GM18517 (cell line): ENCODE measurements around the gene RBM11.
"Not testable (repeated sequence)": the region's sequence is repeated elsewhere in the genome, so short reads cannot be mapped to it uniquely, and the experiment has no call there.

Experiments
- ATAC-seq: cut with Tn5 transposase; IDR thresholded peaks from one replicate; pipeline ENCODE4 v1.9.1; 2021; ENCODE audit warnings: mild to moderate bottlenecking, moderate library complexity; ENCODE audit not compliant: unreplicated experiment

RBM11 gene, protein sequence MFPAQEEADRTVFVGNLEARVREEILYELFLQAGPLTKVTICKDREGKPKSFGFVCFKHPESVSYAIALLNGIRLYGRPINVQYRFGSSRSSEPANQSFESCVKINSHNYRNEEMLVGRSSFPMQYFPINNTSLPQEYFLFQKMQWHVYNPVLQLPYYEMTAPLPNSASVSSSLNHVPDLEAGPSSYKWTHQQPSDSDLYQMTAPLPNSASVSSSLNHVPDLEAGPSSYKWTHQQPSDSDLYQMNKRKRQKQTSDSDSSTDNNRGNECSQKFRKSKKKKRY

DNA sequence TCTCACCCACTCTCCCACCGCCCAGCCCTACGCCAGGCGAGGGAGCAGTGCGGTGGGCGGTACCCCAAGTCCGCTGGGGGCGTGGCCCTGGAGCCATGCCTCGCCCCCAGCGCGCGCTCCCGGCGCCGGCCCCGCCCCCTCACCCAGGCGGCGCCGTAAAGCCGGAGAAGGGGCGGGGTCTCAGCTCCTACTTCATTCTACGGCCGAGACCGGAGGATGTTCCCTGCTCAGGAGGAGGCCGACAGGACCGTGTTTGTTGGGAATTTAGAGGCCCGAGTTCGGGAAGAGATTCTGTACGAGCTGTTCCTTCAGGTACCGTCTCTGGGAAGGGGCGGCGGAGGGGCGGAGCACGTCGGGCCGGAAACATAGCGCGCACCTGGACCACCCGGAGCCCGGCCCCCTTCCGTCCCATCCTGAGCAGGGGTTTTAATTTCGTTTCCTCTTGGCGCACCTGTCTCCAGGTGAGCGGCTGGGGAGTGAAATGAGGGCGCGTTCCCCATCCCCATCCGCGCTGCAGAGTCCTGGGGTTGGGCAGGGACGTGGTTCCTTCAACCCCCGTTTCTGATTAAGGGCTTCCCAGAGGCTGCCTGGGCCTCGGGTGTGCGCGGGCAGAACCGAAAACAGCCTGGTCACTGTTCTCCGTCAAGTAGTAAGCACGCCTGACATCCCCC is at the start of gene RBM11:
Gene RBM11 (plus strand): TSS at position 187 of the 671 bp plus-strand sequence. CDS start 30 bp downstream, at position 217.
- ATAC-seq: peak; percentile 80

DNA sequence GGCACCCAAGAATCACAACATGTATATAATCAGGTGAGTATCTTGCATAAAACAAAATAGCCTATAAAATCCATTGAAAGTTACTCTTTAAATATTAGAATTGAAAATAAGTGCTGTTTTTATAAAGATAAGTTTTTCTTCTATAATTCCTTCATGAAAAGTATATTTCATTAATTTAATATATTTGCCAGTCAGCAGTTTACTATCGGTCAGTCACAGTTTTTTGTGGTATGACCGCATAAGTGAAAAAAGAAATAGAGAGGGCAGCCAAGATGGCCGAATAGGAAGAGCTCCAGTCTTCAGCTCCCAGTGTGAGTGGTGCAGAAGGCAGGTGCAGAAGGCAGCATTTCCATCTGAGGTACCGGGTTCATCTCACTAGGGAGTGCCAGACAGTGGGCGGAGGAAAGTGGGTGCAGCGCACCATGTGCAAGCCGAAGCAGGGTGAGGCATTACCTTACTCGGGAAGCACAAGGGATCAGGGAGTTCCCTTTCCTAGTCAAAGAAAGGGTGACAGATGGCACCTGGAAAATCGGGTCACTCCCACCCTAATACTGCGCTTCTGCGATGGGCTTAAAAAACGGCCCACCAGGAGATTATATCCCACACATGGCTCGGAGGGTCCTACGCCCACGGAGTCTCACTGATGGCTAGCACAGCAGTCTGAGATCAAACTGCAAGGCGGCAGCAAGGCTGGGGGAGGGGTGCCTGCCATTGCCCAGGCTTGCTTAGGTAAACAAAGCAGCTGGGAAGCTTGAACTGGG is 49.3 kb upstream of the RBM11 start:
- not testable (repeated sequence) for ATAC-seq

DNA sequence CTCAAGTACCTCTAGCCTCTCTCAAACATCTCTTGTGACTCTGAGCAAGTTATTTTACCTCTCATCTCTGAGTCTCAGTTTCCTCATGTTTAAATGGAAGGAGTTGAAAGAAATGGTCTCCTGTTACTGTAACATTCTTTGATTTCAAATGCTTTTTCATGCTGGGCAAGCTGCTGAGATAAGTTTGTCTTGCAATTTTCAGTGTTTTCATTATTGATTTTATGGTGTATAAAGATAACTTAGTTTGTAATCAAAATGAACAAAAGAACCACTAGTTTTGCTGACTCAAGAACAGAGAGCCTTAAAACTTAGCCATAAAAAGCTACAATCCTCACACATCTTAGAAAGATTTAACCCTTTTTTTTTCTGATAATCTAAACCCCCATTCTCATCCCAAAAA is 9.7 kb upstream of the RBM11 start:
- ATAC-seq: no peak

DNA sequence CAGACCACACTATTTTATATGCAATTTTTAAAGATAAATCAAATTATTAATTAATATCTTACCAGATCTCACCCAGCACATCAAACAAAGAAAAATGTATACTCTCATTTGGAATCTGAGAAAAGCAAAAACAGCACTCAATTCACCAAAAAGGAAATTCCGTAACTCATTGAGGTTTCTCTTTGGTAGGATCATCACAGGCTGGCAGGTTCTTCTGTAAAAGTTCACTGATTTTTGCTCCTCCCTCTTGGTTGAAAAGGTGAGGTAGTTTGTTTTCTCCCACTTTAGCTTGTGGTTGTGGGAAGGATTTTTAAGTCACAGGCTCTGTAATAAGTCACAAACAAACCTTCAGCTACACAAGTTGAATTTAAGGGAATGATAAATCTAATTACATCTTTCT is 5.2 kb upstream of the RBM11 start, which contains the start of gene LIPI:
Gene LIPI (minus strand): TSS at position 218 of the 400 bp plus-strand sequence. CDS start 110 bp downstream, at position 108.
- no peak for ATAC-seq

DNA sequence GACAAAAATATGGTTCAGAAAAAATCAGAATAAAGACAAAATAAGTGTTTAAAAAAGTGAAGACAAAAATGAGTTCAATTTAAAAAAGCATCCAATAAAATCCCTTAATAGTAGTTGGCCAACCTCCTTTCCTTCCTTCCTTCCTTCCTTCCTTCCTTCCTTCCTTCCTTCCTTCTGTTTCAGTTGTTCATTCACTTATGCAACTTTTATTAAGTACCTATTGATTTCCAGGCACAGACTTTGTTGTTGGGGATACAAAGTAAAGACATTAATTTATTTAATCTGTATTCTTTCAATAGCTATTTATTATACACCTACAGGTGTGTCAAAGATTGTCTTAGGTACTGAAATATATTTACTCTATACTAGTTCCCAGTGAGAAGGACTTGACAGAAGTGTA is 2.8 kb upstream of the RBM11 start:
- ATAC-seq: no peak

DNA sequence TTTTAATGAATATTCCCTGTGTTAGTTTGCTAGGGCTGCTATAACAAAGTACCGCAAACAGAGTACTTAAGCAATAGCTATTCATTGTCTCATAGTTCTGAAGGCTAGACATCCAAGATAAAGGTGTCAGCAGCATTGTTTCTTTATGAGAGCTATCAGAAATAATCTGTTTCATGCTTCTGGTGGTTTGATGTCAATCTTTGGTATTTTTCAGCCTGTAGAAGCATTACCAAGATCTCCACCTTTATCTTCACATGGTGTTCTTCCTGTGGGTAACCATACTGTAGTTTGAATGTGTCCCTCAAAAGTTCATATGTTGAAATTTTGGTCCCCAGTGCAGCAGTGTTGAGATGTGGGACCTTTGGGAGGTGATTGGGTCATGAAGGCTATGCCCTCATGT is 7.4 kb downstream of the RBM11 start:
- ATAC-seq: no peak

DNA sequence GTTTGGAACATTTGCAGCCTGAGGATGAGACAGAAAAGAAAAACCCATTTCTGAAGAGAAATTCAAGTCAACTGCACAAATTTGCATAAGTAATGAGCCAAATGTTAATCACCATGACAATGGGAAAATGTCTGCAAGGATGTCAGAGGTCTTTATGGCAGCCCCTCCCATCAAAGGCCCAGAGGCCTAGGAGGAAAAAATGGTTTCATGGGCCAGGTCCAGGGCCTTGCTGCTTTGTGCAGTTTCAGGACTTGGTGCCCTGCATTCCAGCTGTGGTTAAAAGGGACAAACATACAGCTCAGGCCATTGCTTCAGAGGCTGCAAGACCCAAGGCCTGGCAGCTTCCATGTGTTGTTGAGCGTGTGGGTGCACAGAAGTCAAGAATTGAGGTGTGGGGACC is 13.4 kb downstream of the RBM11 start:
- no peak for ATAC-seq

DNA sequence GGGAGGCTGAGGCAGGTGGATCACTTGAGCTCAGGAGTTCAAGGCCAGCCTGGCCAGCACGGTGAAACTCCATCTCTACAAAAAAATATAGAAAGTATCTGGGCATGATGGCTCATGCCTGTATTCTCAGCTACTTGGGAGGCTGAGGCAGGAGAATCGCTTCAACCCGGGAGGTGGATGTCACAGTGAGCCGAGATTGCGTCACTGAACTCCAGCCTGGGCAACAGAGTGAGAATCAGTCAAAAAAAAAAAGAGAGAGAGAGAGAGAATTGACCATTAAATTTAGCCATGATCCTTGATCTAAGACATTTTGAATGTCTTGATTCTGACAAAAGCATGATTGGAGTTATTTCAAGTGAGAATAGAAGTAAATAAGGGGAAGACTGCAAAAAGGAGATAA is 19.1 kb downstream of the RBM11 start:
- ATAC-seq: no peak

DNA sequence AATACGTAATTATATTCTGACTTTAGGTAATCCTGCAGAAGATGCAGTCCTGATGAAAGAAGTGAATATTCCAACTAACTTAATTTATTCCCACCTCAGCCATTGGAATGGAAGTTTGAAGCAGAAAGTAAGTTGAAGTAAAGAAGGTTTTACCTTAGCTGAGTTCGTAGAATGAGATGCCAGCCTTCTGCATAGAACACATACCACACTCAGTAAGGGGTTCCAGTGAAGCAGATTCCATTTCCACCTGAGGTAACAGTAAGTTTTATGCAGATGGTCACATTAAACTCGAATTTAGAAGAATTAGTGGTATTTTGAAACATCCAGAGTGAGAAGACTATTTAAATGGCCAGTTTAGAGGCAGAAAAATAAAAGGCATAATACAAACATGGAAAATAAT is 20.2 kb downstream of the RBM11 start:
- no peak for ATAC-seq

DNA sequence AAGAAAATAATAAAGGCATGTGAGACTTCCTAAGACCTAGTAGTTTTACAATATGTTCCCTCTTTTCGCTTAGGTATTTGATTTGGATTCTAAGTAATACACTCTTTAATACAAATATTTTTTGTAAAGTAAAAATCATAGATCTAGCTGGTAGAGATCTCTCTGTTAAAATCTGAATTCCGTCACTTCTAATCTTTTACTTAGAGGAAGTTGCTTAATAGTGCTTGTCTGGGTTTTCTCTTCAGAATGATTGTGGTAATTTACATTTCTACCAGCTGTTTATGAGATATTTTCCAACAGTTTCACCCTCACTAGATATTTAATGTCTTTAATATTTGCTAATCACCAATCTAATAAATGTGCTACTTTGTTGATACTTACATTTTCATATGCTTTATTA is 23.3 kb downstream of the RBM11 start:
- no peak for ATAC-seq

DNA sequence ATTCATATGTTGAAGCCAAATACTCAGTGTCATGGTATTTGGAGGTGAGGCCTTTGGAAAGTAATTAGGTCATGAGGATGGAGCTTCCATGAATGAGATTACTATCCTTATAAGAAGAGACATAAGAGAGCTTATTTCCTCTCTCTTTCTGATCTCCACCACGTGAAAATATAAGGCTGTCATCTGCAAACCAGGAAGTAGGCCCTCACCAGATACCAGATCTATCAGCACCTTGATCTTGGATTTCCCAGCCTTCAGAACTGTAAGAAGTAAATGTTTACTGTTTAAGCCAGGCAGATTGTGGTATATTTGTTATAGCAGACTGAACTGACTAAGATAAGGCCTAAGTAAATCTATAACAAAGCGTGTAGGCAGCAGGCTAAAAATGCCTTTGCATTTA is 25.3 kb downstream of the RBM11 start:
- no peak for ATAC-seq

DNA sequence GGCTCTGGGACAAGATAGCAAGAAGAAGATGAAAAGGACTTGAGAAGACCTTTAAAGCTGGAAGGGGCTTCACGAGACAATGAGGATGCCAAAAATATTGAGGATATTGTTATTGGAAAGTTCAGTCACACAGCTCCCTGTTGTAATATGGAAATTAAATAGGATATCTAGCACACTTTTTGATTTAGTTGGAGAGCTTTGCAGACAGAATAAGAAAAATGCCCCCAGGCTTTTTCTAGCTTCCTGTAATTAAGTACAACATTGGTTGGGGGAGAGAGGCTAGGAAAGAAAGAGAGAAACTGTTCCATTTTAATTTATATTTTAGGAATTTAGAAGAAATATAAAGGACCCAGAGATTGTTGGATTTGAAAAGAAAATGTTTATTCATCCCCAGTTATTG is 27.5 kb downstream of the RBM11 start:
- no peak for ATAC-seq

DNA sequence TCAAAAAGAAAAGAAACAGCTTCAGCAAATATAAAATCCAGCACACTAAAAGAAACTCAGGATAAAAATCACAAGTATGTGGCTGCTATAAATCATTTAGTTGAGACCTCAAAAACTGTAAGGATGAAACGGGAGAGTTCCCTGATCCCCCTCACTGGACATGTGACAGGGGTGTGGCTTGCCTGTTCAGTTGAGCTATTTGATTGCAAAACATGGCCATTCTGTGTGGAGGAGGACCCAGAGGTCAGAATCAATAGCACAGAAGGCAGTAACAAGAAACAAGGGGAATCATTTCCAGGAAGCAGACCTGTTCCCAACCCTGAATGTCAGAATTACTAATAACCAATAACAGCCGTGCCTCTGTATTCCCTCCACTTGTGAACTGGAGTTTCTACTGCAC is 27.9 kb downstream of the RBM11 start:
- ATAC-seq: no peak

DNA sequence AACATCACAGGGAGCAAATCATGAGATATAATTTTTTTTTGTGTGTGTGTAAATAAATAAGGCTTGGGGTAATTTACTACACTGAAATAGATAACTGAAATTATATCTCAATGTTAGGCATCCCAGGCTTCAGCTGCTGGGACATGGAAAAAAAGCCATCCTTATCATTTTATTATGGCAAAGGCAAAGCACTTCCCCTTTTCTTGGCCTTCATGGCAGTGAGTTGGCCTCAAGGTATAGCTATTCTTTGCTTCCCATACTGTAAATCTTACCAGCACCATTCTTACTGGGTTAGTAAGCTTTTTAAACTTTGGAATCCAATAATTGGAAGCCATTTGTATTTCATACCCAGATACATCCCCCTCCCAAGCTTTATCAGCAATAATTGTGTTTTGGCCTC is 29.0 kb downstream of the RBM11 start:
- ATAC-seq: no peak

DNA sequence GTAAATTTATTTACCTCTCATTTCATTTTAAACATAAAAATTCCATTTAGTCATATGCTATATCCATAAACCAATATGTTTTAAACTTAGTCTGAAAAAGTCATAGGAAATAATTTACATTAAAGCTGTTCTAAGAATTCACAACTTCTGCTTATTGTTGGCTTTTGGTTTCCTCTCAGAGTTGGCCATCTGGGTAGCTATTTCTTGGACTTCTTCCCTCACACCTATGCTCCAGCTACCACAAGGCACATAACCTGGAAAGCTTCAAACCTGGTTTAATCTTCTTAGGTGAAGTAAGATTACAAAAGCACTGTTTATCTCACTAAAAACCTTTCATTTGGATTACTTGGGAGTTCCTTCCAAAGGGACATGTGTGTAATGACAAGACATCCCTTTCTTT is 29.8 kb downstream of the RBM11 start:
- no peak for ATAC-seq

DNA sequence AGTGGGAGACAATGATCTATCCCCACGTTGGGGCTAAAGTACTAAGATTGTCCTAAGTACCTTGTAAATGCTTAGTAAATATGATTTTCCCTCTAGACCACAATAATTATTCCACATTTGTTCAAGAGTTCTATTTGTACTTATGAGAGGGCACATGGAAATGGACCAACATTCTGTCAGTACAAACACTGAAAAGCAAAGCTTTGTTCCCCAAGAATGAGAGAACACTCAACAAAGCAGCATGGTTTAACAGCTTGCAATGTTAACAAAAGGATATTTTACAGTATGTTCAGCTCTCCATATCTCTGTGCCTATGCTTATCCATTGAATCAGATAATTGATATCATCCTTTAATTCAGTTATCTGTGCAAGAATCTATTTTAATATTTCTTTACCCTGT is 35.4 kb downstream of the RBM11 start:
- no peak for ATAC-seq

DNA sequence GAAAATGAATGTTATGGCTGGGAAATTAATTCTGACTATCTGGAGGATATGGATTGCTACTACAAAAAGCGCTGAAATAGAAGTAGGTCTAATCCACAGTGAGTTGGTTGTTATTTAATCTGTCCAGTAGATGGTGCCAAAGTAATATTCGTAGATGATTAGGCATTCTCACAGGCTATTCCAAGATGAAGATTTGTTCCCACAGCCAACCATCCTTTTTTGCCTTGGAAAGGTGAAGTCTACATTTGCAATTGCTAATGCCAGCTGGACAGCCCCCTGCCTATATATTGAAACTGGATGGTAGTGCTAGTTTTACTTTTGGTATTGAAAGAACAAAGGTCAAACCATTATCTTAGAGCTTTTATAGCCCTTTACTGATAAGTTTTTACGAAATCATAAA is 43.8 kb downstream of the RBM11 start:
- peak; percentile 73 for ATAC-seq

DNA sequence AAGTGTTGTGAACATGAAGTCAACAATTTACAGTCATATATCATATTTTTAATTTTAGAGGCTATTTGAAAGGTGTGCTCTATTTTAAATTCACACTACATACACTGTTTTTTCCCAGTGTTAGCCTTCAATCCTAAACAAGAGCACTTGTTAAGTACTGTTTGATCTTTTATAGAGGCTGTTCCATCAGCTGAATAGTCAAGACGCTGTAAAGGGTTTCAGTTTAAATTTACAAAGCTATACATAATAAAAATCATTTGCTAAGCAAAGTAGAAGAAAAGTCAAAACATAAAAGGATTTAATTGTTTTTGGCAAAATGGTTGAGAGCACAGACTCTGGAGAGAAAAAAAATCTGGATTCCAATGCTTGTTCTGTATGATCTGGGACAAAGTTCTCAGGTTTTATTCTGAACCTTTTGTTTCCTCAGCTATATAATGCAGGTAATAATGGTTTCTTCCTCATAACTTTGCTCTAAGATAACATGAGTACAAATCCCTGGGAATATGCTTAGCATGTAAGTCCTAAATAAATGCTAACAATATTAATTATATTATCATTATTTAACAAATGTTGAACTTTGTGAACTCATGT is 44.3 kb downstream of the RBM11 start:
- ATAC-seq: no peak

DNA sequence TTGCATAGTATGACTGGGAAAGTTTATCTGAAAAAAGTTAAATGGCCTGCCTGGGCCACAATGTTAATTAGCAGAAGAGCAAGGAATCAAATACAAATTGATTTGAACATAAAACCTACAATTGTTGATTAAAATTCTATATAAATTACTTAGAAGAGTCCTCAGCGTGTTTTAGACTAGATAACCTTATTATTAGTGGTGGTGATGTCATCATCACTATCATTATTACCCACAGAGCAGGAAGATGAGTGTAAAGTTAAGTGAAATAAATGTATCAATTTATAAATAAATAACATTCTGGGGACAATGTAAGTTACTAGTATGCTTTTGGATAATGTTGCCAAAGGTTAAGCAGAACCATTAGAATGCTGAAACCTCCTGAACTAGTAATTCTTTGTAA is 46.1 kb downstream of the RBM11 start:
- no peak for ATAC-seq

DNA sequence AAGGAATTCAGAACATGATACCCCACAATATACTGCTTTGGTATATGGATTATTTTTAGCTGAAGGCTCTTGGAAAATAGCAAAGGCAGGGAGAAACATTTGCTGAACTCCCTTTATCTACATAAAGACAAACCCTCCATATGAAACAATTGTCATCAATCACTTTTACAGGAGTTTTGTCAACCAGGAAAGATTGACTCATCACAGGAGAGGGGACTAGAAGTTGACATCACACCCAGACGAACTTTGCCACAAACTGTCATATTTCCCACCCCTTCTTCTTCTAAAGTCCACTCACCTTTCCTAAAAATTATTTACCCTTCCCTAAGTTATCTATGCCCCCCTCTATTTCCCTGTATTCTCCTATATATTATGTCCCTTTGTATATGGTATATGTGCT is 47.9 kb downstream of the RBM11 start:
- ATAC-seq: no peak

DNA sequence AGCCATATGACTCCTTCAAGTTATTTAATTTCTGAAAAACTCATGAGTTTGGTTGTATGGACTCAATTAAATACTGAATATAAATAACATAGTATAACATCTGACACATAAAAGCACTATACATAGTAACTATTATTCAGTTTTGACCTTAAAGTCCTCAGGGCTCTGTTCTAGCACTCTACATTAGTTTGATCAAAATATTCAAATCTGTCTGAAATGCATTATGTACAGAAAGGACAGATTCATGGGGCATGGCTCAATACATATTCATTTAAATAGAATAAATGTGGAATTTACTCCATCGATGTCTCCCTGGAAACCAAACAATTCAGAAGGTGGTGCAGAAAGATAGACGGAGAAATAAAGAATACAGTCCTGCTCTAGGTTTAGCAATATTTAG is 49.1 kb downstream of the RBM11 start:
- no peak for ATAC-seq

DNA sequence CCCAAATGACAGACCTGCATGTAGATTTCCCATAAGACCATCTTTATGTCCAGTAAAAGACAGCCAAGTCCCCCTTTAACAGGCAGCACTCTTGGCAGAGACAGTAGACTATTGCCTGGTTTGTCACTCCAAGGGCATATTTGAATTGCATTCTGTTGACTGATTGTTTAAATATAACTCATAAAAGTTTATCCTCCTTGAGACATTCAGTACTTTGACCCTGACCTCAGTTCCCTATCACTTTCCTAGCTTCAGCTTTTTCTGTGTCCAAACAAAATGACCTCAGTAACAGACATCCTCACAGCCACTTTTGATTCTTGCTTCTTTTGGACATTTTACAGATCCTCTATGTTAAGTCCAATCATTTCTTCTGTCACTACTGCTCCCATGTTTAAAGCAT is 51.1 kb downstream of the RBM11 start:
- ATAC-seq: no peak
